ENCODE results near the gene ELOF1.
A peak's percentile ranks its signal among the peaks of the same experiment; 100 is the strongest.
"Not testable (repeated sequence)": the region's sequence is repeated elsewhere in the genome, so short reads cannot be mapped to it uniquely, and the experiment has no call there.

ELOF1 gene

DNA sequence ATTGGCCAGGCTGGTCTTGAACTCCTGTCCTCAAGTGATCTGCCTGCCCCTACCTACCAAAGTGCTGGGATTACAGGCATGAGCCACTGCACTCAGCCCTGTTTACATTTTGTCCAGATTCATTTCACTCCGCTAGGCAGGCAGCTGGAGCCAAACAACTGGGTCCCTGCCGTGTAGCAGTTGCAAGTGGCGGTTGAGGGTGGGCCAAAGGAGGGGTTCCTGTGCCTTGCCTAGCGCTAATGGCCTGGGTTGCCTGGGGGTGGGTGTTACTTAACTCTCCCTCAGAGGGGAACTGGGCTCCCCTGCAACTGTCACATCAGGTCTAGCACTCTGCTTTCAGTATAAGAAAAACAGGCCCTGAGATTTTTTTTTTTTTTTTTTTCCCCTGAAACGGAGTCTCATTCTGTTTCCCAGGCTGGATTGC is 11.0 kb upstream of the ELOF1 start:
- no peak for DNase-seq

GRCh38 chr19:11566164-11566563 is 7.1 kb upstream of the ELOF1 start:
- DNase-seq: no peak

GRCh38 chr19:11565649-11565980 is 6.6 kb upstream of the ELOF1 start:
- not testable (repeated sequence) for DNase-seq

- not testable (repeated sequence) for DNase-seq
Measured at GRCh38 chr19:11564082-11564807, 5.2 kb upstream of the ELOF1 start.

DNA sequence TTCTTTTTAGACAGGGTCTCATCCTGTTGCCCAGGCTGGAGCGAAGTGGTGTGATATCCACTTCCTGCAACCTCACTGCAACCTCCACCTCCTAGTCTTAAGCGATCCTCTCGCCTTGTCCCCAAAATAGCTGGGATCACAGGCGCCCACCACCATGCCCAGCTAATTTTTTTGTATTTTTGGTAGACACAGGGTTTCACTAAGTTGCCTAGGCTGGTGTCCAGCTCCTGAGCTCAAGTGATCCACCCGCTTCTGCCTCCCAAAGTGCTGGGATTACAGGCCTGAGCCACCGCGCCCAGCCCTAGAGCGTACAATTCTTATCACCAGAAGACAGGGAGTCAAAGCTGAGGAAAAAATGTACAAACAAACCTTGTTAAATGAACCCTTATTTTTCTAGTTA is 4.5 kb upstream of the ELOF1 start:
- no peak for DNase-seq

DNA sequence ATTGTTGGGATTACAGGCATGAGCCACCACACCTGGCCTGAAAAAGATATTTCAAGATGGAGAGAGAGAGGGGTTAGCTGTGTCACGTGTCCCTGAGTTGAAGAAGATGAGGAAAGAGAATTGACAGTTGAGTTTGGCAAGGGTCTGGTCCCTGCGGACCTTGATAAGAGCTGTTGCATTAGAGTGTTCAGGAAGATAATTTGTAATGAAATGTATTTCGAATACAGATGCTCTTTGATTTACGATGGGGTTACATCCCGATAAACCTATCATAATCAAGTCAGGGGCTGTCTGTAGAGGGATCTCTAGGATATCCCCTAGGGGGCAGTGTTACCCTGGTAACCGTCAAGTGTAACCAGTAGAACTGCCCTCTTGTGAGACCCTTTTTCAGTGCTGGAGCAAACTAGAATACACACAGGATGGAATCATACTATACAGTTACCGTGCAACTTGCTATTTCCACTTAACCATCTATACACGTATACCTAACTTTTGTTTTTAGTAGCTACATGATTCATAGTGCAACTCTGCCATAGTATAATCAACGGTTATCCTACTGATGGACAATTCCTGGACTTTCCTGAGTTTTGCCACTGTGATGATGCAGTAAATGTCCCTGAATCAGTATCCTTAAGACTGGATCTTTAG is 1.5 kb upstream of the ELOF1 start:
- DNase-seq: peak in 19 of 51 donors; percentile 4 to 67 (median 29)

DNA sequence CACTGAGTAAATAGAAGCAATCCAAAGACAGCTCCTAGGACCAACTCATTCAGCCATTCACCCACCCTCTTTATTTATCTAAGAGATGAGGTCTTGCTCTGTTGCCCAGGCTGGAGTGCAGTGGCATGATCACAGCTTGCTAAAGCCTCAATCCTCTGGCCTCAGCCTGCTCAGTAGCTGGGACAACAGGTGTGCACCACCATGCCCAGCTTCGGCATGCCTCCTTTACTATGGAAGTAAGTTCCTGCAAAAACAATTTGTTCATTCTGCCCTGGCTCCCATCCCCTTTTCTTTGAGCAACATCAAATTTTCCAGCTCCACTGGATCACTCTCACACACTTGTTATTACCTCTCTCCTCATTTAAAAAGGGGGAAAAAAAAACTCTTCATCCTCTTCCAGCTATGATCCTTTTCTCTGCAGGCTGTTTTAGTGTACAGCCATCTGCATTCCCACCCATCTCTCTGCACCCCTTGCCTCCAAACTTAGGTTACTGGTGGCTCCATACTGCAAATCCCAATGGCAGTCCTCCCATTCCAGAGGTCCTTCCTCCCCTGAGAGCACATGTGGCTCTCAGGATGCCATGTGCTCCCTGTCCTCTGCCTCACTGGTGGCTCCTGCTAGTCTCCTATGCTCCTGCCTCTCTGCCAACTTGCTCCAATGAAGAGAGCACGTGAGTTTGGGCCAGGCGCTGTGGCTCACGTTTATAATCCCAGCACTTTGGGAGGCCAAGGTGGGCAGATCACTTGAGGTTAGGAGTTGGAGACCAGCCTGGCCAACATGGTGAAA is 2.2 kb downstream of the ELOF1 start:
- no peak for DNase-seq

GRCh38 chr19:11555246-11555645 is 3.8 kb downstream of the ELOF1 start:
- DNase-seq: peak in 8 of 51 donors; percentile 5 to 29 (median 12)

DNA sequence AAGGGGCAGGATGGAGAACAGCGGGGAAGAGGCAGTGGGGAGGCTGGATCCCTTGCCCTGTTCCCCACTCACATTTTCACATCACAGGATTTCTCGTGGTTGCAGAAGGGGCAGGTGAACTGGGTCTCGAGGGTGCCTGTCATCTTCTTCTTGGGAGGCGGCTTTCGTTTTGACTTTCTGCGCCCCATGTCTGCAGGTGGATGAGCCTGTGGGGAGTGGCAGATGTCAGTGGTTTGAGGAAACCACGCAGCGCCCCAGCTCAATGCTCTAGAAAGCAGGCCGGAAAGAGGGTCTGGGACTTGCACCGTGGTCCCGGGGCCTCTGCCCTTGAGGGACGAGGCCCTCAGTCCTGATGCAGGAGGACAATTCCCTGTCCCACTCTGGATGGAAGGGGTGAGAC is 4.9 kb downstream of the ELOF1 start:
- DNase-seq: no peak

DNA sequence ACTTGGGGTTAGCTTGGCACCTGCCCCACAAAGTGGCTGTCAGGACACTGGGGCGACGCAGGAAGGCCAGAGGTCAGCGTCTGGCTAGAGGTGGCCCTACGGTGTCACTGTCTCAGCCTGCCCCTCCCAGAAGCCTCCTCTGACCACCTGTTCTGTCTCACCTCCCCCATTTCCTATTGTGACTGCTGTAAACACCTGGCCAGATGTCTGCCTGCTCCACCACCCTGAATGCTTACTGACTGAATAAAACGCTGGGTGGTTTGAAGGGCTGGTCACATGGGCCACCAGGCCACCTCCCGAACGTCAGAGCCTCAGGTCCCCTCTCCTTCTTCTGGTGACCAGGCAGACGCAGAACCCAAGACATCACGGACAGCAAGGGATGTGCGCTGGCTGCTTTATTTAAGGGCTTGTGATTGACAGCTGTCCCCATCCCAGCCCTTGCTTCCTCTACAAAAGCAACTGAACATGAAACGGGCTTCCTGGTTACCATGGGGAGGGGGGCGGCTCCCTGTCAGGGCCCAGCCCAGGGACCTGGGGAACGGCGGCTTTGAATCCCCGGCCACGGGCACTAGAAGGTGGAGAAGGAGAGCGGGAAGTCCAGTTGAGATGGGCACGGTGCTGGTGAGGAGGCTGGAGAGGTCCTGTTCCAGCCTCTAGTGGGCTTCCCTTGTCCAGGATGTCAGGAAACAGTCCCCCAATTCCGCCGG is 6.2 kb downstream of the ELOF1 start:
- DNase-seq: no peak

DNA sequence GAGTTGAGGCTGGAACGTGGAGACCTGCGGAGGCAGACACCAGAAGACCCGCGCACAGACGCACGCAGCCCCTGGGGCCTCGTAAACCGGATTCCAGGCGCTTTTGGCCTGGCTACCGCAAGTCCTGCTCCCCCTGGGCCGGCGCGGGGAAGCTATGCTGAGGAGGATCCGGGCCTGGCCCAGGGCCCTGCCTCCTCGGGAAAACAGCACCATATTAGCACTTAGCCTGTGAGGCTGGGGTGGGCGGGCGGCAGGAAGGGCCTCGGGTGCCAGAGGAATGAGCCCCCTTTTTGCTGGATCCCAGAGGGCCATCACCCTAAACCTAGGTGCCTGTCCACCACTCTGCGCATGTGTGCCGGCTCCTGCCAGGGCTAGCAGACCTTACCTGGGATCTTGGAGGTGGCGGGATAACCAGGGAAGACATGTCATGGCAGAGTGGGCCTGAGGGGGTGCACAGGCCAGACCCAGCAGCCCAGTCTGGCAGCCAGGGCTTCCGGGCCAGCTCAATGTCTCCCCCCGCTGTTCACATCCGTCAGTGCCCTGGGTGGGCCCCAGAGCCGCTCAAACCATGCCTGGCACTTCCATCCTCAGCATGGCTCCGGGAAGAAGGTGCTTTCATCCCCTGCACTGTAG is 7.3 kb downstream of the ELOF1 start:
- peak in 1 of 51 donors; percentile 7 for DNase-seq

DNA sequence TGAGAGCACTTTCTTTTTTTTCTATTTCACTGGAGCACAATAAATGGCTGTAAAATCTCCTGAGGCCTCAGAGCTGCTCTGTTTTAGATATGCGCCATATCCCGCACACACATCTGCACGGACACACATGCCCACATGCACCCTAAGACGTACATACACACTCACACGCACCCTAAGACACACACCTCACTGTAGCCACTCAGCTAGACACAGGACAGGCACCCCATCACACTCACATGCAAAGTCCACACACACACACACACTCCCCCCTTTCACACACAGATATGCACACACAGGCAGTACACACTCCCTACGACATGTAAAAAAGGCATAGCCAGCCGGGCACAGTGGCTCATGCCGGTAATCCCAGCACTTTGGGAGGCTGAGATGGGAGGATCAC is 8.8 kb downstream of the ELOF1 start:
- DNase-seq: no peak

GRCh38 chr19:11549386-11549953 is 9.6 kb downstream of the ELOF1 start:
- DNase-seq: no peak

DNA sequence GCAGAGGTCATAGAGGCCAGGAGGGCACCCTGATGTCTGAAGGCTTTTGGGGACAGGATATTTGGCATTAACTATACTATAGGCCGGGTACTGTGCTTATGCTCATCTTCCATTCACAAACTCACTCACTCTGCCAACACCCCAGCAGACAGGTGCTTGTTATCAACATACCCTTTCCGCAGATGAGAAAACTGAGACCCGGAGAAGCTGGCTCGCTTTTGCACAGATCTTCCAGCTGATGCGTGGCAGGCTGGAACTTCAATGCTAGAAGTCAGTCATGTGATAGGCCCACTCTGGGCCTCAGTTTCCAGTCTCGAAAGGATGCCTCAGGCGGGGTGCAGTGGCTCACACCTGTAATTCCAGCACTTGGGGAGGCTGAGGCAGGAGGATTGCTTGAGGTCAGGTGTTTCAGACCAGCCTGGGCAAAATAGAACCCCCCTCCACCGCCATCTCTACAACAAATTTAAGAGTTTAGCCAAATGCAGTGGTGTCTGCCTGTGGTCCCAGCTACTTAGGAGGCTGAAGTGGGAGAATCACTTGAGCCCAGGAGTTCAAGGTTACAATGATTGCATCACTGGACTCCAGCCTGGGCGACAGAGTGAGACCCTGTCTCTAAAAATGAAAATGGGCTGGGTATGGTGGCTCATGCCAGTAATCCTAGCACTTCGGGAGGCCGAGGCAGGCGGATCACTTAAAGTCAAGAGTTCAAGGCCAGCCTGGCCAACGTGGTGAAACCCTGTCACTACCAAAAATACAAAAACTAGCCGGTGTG is 10.9 kb downstream of the ELOF1 start:
- DNase-seq: no peak

DNA sequence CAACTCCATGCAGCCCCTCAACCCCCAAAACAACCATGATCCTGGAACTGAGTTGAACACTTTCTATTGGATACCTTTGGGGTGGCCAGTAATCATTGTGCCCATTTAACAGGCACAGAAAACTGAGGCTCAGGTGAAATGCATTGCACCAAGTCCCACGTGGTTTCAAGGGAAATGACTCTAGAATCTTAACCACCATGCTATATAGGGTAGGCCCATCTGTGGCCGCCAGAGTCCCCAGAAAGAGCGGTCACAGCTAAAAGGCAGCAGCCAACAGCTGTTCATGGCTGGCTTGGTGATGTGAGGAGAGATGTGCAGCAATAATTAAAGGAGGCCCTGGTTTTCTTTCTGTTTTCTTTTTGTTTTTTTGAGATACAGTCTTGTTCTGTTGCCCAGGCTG is 17.8 kb downstream of the ELOF1 start:
- DNase-seq: no peak

DNA sequence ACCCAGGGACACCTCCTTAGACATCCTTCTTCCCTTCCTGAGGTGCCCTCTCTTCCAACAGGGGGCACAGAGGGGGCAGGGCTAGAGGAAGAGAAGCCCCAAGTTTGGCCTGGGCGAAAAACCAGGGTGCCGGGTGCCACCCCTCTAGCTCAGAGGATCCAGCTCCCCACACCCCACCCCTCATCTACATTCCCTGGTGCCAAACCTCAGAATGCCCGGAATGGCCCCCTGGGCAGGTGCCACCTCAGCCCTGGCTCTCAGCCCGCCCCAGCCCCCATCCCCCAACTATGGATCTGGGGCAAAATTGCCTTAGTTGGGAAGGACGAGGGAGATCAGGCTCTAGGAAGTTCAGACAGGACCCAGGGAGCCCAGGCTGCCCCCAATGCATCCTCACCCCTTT is 18.4 kb downstream of the ELOF1 start:
- DNase-seq: no peak

DNA sequence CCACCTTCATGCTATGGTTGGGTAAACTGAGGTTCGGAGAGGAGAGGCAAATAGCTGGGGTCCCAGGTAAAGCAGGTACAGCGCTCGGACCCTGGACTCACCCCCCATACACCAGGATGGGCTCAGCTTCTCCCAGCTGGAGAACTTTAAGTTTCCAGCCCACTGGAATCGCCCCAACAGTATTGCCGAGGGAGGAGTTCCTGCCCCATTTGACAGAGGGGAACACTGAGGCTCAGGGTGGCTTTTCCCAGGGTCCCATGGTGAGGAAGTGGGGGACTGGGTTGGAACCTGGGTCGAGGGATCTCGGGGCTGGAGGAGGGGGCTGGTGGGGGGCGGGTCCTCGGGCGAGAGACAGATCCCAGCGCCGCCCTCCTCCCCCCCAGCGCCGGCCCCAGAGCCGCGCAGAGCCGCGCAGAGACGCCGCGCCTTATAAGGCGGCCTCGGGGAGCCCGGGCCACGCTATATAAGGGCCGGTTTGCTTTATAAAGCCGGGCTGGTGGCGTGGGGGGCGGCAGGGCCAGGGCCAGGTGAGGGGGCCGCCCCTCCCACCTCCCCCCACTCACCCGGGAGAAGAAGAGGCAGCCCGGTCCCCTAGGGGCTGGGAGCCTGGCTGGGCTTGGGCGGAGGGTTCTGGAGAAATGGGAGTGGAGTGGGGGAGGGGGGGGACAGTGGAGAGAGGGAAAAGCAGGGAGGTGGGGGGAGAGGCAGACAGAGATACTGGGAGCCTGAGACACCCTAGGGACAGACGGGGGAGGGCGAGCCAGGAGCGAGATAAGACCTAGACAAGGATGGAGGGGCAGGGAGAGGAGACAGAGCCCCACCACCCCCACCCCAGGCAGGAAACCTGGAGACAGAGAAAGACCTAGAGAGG is 19.3 kb downstream of the ELOF1 start:
- DNase-seq: no peak

- no peak for DNase-seq
Measured at GRCh38 chr19:11538232-11539036, 20.6 kb downstream of the ELOF1 start, which contains the start of gene CNN1. Gene CNN1, plus strand, starts transcription at chr19:11538851. Its CDS starts 77 bp downstream, at chr19:11538928.

Data from hypothalamus (tissue), 51 donors.